IMR-90 (cell line): ENCODE data around the gene ZNF665. TPM values are rescaled to one million over a fixed set of nuclear protein-coding genes. Genes with fewer than 3 reads are reported as not detected.

Experiments
- ATAC-seq: fragments of 200-7000 bp; cut with Tn5 transposase; 2 replicates; pipeline ENCODE4 v1.9.1; 2020; ENCODE audit warnings: low read depth, mild to moderate bottlenecking, moderate library complexity
- BruUV-seq: library from RNA; stranded (reverse); fragments of 400-500 nt; replicated peaks from 2 replicates; lab custom pipeline; 2021; lab: Mats Ljungman, UMichigan
- CTCF ChIA-PET: fragments of 300-600 bp; formaldehyde crosslinking; extraction: SDS; loops from one replicate; lab custom pipeline; 2021; ENCODE audit warnings: antibody characterized with exemption; lab: Yijun Ruan, JAX
- POLR2A ChIA-PET: fragments of 300-600 bp; sonication (Branson Sonifier 250); formaldehyde crosslinking; loops from one replicate; lab custom pipeline; 2022; ENCODE audit warnings: antibody characterized with exemption; ENCODE audit not compliant: unreplicated experiment; lab: Charles Lee
- DNase-seq: peaks from one replicate; pipeline ENCODE4 v3.0.0; 2013
- H2AFZ ChIP-seq: replicated peaks from 2 replicates; pipeline ENCODE3; 2013; ENCODE audit warnings: low read length, mild to moderate bottlenecking; ENCODE audit not compliant: poor library complexity
- H2AK5ac ChIP-seq: 2 replicates; pipeline ENCODE4 v1.6.1; 2013; ENCODE audit warnings: low read depth, low read length, inconsistent platforms
- H2AK9ac ChIP-seq: replicated peaks from 2 replicates; pipeline ENCODE3; 2013; ENCODE audit warnings: mild to moderate bottlenecking, low read depth, low read length, moderate library complexity; ENCODE audit not compliant: poor library complexity
- H2BK120ac ChIP-seq: 2 replicates; pipeline ENCODE4 v1.6.1; 2013; ENCODE audit warnings: low read depth, low read length, inconsistent platforms
- H2BK15ac ChIP-seq: 3 replicates; pipeline ENCODE4 v1.6.1; 2013; ENCODE audit warnings: low read depth, low read length, inconsistent platforms
- H2BK20ac ChIP-seq: 2 replicates; pipeline ENCODE4 v1.6.1; 2013; ENCODE audit warnings: low read depth, mild to moderate bottlenecking, inconsistent platforms, low read length, moderate library complexity
- H2BK5ac ChIP-seq: 2 replicates; pipeline ENCODE4 v1.6.1; 2013; ENCODE audit warnings: mild to moderate bottlenecking, low read depth, low read length, inconsistent platforms; ENCODE audit not compliant: poor library complexity, severe bottlenecking
- H3K14ac ChIP-seq: replicated peaks from 2 replicates; pipeline ENCODE4 v1.6.1; 2013; ENCODE audit warnings: low read depth, low read length, inconsistent platforms
- H3K18ac ChIP-seq: 2 replicates; pipeline ENCODE4 v1.6.1; 2013; ENCODE audit warnings: low read depth, low read length, control low read depth
- H3K23ac ChIP-seq: 2 replicates; pipeline ENCODE4 v1.6.1; 2013; ENCODE audit warnings: low read depth, low read length, inconsistent platforms
- H3K27ac ChIP-seq: 2 replicates; pipeline ENCODE4 v1.5.1; 2013; ENCODE audit warnings: mild to moderate bottlenecking, control low read depth, low read length; ENCODE audit not compliant: insufficient read depth
- H3K27me3 ChIP-seq: 2 replicates; pipeline ENCODE4 v1.6.1; 2013; ENCODE audit warnings: low read length; ENCODE audit not compliant: control insufficient read depth, insufficient read depth
- H3K36me3 ChIP-seq: 2 replicates; pipeline ENCODE4 v1.6.1; 2013; ENCODE audit warnings: low read length, mixed read lengths; ENCODE audit not compliant: control insufficient read depth, insufficient read depth
- H3K4ac ChIP-seq: 2 replicates; pipeline ENCODE4 v1.6.1; 2013; ENCODE audit warnings: low read depth, low read length, inconsistent platforms
- H3K4me1 ChIP-seq: 2 replicates; pipeline ENCODE4 v1.6.1; 2013; ENCODE audit warnings: low read length, mixed read lengths; ENCODE audit not compliant: control insufficient read depth, insufficient read depth
- H3K4me2 ChIP-seq: 2 replicates; pipeline ENCODE4 v1.6.1; 2013; ENCODE audit warnings: low read depth, mild to moderate bottlenecking, control low read depth, low read length, moderate library complexity
- H3K4me3 ChIP-seq: 2 replicates; pipeline ENCODE4 v1.5.1; 2013; ENCODE audit warnings: low read depth, mild to moderate bottlenecking, control low read depth, low read length, moderate library complexity; ENCODE audit not compliant: insufficient read depth
- H3K56ac ChIP-seq: 2 replicates; pipeline ENCODE4 v1.6.1; 2013; ENCODE audit warnings: low read length, inconsistent platforms; ENCODE audit not compliant: insufficient read depth; ENCODE audit errors: extremely low read depth
- H3K79me1 ChIP-seq, 2 experiments: 2 replicates each; pipeline ENCODE4 v1.6.1; 2013; ENCODE audit warnings: low read length in 2 of 2, inconsistent platforms in 1 of 2, low read depth in 1 of 2
- H3K9ac ChIP-seq: 2 replicates; pipeline ENCODE4 v1.6.1; 2013; ENCODE audit warnings: low read depth, low read length, control low read depth
- H3K9me1 ChIP-seq: 2 replicates; pipeline ENCODE4 v1.6.1; 2013; ENCODE audit warnings: low read length, inconsistent platforms; ENCODE audit not compliant: insufficient read depth
- H3K9me3 ChIP-seq: 2 replicates; pipeline ENCODE4 v1.6.1; 2013; ENCODE audit warnings: low read length; ENCODE audit not compliant: control insufficient read depth, insufficient read depth
- H4K20me1 ChIP-seq: 2 replicates; pipeline ENCODE4 v1.6.1; 2013; ENCODE audit warnings: low read length, inconsistent platforms; ENCODE audit not compliant: insufficient read depth
- H4K5ac ChIP-seq: 2 replicates; pipeline ENCODE4 v1.6.1; 2013; ENCODE audit warnings: mild to moderate bottlenecking, low read depth, low read length, control low read depth
- H4K8ac ChIP-seq, 2 experiments: 2 replicates each; pipeline ENCODE4 v1.6.1; 2013; ENCODE audit warnings: low read depth in 2 of 2, low read length in 2 of 2, control low read depth in 1 of 2, inconsistent platforms in 1 of 2
- H4K91ac ChIP-seq: 2 replicates; pipeline ENCODE4 v1.6.1; 2013; ENCODE audit warnings: low read depth, low read length, inconsistent platforms; ENCODE audit not compliant: insufficient read depth
- BHLHE40 ChIP-seq: fragments of 150-350 bp; IDR thresholded peaks from 2 replicates; pipeline ENCODE4 v1.6.1; 2016; ENCODE audit warnings: mild to moderate bottlenecking, low read depth, low read length
- CEBPB ChIP-seq: IDR thresholded peaks from 2 replicates; pipeline ENCODE4 v1.6.1; 2012; ENCODE audit warnings: low read depth, low read length, improper control_type of control experiment
- FOS ChIP-seq: fragments of 150-350 bp; IDR thresholded peaks from 2 replicates; pipeline ENCODE4 v1.6.1; 2016; ENCODE audit warnings: low read depth, low read length
- NFE2L2 ChIP-seq: fragments of 150-350 bp; IDR thresholded peaks from 2 replicates; pipeline ENCODE4 v1.6.1; 2016; ENCODE audit warnings: low read depth, mild to moderate bottlenecking, low read length
- RAD21 ChIP-seq: IDR thresholded peaks from 2 replicates; pipeline ENCODE4 v1.6.1; 2012; ENCODE audit warnings: low read length, improper control_type of control experiment
- WGBS, 2 experiments: methylation state at CpG; one replicate each; pipeline versions ENCODE4 v1.1.5 to v1.1.7; 2013; ENCODE audit warnings: missing lambda C conversion rate in 2 of 2; ENCODE audit not compliant: insufficient read length in 1 of 2; ENCODE audit errors: extremely low coverage in 2 of 2; 5-methylcytosine and 5-hydroxymethylcytosine counted together
- dilution Hi-C: fragments of 300-500 bp; cut with HindIII; formaldehyde crosslinking; loops from one replicate; pipeline ENCODE4 v1.14.3; 2018; ENCODE audit warnings: low sequenced_read_pairs; ENCODE audit not compliant: unreplicated experiment
- in situ Hi-C: fragments of 300-500 bp; cut with MboI; formaldehyde crosslinking; loops from 3 replicates; pipeline ENCODE4 v1.14.3; 2019; ENCODE audit warnings: low sequenced_read_pairs, inconsistent platforms, mixed read lengths
- intact Hi-C: fragments of 100-400 bp; cut with micrococcal nuclease; formaldehyde crosslinking; loops from 2 replicates; pipeline ENCODE4 v1.10.0; 2022
- polyA plus RNA-seq, 3 experiments: library from polyadenylated mRNA; depleted of rRNA; stranded (reverse); fragments of >200 nt; gene quantifications; 2 replicates each; pipeline ENCODE4 v1.2.3, GENCODE V29; 2012; ENCODE audit warnings: low replicate concordance in 1 of 3
- total RNA-seq: library from RNA; depleted of rRNA; stranded (reverse); fragments of >200 nt; gene quantifications from 2 replicates; pipeline ENCODE4 v1.2.3, GENCODE V29; 2012
- TF ChIP-seq, protein P1 (sequence below): conservative IDR thresholded peaks from 2 replicates; pipeline ENCODE4 v1.5.1; 2012; ENCODE audit warnings: mild to moderate bottlenecking, low read depth, low read length, improper control_type of control experiment
- TF ChIP-seq, protein P2 (sequence below): fragments of 150-350 bp; IDR thresholded peaks from 2 replicates; pipeline ENCODE4 v1.6.1; 2016; ENCODE audit warnings: low read depth, mild to moderate bottlenecking, low read length, moderate library complexity, borderline replicate concordance
- TF ChIP-seq, protein P3 (sequence below): fragments of 150-350 bp; IDR thresholded peaks from 2 replicates; pipeline ENCODE4 v1.6.1; 2017; ENCODE audit warnings: mild to moderate bottlenecking, antibody characterized with exemption, low read length, low read depth

Gene ZNF665
- total and polyA plus RNA-seq, 2 of the 4 experiments (the other 2 are of a cell fraction) = 2.0 to 3.0 TPM

DNA sequence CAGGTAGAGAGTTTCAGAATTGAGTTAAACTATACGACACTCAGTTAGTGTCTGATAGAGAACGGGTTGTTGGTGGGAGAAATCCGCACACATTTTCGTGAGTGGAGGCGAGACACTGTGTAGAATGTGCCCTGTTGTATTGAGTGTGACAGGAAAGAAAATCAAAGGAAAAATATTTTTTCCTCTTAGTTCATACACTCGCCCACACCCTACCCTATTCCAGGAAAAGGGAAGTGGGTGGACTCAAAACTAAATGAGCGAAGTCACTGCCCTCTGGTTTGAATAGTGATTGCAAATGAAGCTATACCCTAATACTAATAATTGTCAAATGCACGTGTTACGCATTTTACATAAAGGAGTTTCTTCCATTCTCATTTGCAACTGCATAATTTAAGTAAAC lies 36.3 kb downstream of the ZNF665 start:
- POLR2A ChIA-PET = no interaction called here
- H2AK9ac ChIP-seq = no peak overlapping the region
- no peak overlapping the region for H3K27ac ChIP-seq
- DNase-seq = no peak
- no peak overlapping the region for H3K14ac ChIP-seq
- no peak overlapping the region for H3K4me2 ChIP-seq
- H4K91ac ChIP-seq = no peak overlapping the region
- in situ Hi-C loops = no loop called here
- CTCF ChIA-PET = no interaction called here
- no peaks in the 10 kb centered on the region for H3K9me1 ChIP-seq
- H3K9me3 ChIP-seq = peaks cover 5% of the 10 kb centered on the region
- no CpG with 5 or more reads among the region's 9 CpGs for WGBS, 2 experiments
- intact Hi-C loops = no loop called here
- no peak overlapping the region for H3K4me3 ChIP-seq
- H2AK5ac ChIP-seq = no peak overlapping the region
- no peaks in the 10 kb centered on the region for H3K27me3 ChIP-seq
- H3K4me1 ChIP-seq = peaks cover 2% of the 10 kb centered on the region; the same call in 1 of the 2 replicates
- no peak overlapping the region for H3K4ac ChIP-seq
- no peak for ATAC-seq
- no peak overlapping the region for H2BK15ac ChIP-seq
- H3K9ac ChIP-seq = no peak overlapping the region
- no peak overlapping the region for H2BK5ac ChIP-seq
- no TSS peak for BruUV-seq
- H3K18ac ChIP-seq = no peak overlapping the region
- H4K20me1 ChIP-seq = no peaks in the 10 kb centered on the region
- H4K8ac ChIP-seq = no peak overlapping the region
- TF ChIP-seq, protein P1, sequence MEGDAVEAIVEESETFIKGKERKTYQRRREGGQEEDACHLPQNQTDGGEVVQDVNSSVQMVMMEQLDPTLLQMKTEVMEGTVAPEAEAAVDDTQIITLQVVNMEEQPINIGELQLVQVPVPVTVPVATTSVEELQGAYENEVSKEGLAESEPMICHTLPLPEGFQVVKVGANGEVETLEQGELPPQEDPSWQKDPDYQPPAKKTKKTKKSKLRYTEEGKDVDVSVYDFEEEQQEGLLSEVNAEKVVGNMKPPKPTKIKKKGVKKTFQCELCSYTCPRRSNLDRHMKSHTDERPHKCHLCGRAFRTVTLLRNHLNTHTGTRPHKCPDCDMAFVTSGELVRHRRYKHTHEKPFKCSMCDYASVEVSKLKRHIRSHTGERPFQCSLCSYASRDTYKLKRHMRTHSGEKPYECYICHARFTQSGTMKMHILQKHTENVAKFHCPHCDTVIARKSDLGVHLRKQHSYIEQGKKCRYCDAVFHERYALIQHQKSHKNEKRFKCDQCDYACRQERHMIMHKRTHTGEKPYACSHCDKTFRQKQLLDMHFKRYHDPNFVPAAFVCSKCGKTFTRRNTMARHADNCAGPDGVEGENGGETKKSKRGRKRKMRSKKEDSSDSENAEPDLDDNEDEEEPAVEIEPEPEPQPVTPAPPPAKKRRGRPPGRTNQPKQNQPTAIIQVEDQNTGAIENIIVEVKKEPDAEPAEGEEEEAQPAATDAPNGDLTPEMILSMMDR = no peak
- TF ChIP-seq RAD21 (no peak), FOS (no peak), CEBPB (no peak), BHLHE40 (no peak), NFE2L2 (no peak)
- TF ChIP-seq, protein P2, sequence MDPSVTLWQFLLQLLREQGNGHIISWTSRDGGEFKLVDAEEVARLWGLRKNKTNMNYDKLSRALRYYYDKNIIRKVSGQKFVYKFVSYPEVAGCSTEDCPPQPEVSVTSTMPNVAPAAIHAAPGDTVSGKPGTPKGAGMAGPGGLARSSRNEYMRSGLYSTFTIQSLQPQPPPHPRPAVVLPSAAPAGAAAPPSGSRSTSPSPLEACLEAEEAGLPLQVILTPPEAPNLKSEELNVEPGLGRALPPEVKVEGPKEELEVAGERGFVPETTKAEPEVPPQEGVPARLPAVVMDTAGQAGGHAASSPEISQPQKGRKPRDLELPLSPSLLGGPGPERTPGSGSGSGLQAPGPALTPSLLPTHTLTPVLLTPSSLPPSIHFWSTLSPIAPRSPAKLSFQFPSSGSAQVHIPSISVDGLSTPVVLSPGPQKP = no peak
- TF ChIP-seq, protein P3, sequence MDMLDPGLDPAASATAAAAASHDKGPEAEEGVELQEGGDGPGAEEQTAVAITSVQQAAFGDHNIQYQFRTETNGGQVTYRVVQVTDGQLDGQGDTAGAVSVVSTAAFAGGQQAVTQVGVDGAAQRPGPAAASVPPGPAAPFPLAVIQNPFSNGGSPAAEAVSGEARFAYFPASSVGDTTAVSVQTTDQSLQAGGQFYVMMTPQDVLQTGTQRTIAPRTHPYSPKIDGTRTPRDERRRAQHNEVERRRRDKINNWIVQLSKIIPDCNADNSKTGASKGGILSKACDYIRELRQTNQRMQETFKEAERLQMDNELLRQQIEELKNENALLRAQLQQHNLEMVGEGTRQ = no peak
- H2AFZ ChIP-seq = no peak overlapping the region
- no peak overlapping the region for H2BK120ac ChIP-seq
- no peak overlapping the region for H3K23ac ChIP-seq
- no peak overlapping the region for H2BK20ac ChIP-seq
- dilution Hi-C loops = no loop called here
- H3K36me3 ChIP-seq = peaks cover 8% of the 10 kb centered on the region
- H3K79me1 ChIP-seq = peaks cover 10 to 28% of the 10 kb centered on the region in 2 experiments
- no peak overlapping the region for H4K5ac ChIP-seq
- H3K56ac ChIP-seq = no peak overlapping the region
